ENCODE results near the gene C16orf82.

C16orf82 gene

GRCh38 chr16:27088216-27088615, 21.5 kb downstream of the C16orf82 start:
- no peak for DNase-seq (ENCODE audit: low read depth, low spot score)

GRCh38 chr16:27096375-27096774, 29.6 kb downstream of the C16orf82 start:
- DNase-seq (ENCODE audit: low read depth, low spot score) = no peak

GRCh38 chr16:27097800-27098230, 31.1 kb downstream of the C16orf82 start:
- DNase-seq (ENCODE audit: low read depth, low spot score) = no peak

GRCh38 chr16:27098366-27099049, 31.8 kb downstream of the C16orf82 start:
- no peak for DNase-seq (ENCODE audit: low read depth, low spot score)

- DNase-seq (ENCODE audit: low read depth, low spot score) = no peak
Observed at GRCh38 chr16:27102701-27103575, 36.2 kb downstream of the C16orf82 start.

- no peak for DNase-seq (ENCODE audit: low read depth, low spot score)
Observed at GRCh38 chr16:27103954-27104353, 37.2 kb downstream of the C16orf82 start.

GRCh38 chr16:27106305-27106704, 39.6 kb downstream of the C16orf82 start:
- DNase-seq (ENCODE audit: low read depth, low spot score) = no peak

- no peak for DNase-seq (ENCODE audit: low read depth, low spot score)
Observed at GRCh38 chr16:27107185-27107592, 40.5 kb downstream of the C16orf82 start.

- DNase-seq (ENCODE audit: low read depth, low spot score) = no peak
Observed at GRCh38 chr16:27108051-27108770, 41.5 kb downstream of the C16orf82 start.

- DNase-seq (ENCODE audit: low read depth, low spot score) = no peak
Observed at GRCh38 chr16:27108826-27109665, 42.3 kb downstream of the C16orf82 start.

GRCh38 chr16:27109666-27110523, 43.2 kb downstream of the C16orf82 start:
- DNase-seq (ENCODE audit: low read depth, low spot score) = no peak

GRCh38 chr16:27110524-27110896, 43.8 kb downstream of the C16orf82 start:
- no peak for DNase-seq (ENCODE audit: low read depth, low spot score)

GRCh38 chr16:27111486-27111885, 44.8 kb downstream of the C16orf82 start:
- no peak for DNase-seq (ENCODE audit: low read depth, low spot score)

GRCh38 chr16:27112093-27112811, 45.5 kb downstream of the C16orf82 start:
- no peak for DNase-seq (ENCODE audit: low read depth, low spot score)

- DNase-seq (ENCODE audit: low read depth, low spot score) = no peak
Observed at GRCh38 chr16:27113341-27113841, 46.7 kb downstream of the C16orf82 start.

- DNase-seq (ENCODE audit: low read depth, low spot score) = no peak
Observed at GRCh38 chr16:27114006-27114405, 47.3 kb downstream of the C16orf82 start.

GRCh38 chr16:27118526-27118925, 51.8 kb downstream of the C16orf82 start:
- no peak for DNase-seq (ENCODE audit: low read depth, low spot score)
